Esophagus (tissue), 2 donors: ENCODE results near the gene C1orf210. TPM values are rescaled to one million over a fixed set of nuclear protein-coding genes. Genes with fewer than 3 reads are reported as not detected.

Experiments
- H3K27ac ChIP-seq, 2 donors: one replicate each; pipeline ENCODE4 v1.5.1; 2013; ENCODE audit warnings: low read depth in 2 of 2, mild to moderate bottlenecking in 2 of 2, inconsistent platforms in 1 of 2, low read length in 1 of 2, moderate library complexity in 1 of 2
- H3K27me3 ChIP-seq, 2 donors: one replicate each; pipeline ENCODE4 v1.6.1; 2013; ENCODE audit warnings: low read length in 2 of 2, control low read depth in 1 of 2, mild to moderate bottlenecking in 1 of 2; ENCODE audit not compliant: insufficient read depth in 2 of 2, control insufficient read depth in 1 of 2
- H3K36me3 ChIP-seq, 2 donors: one replicate each; pipeline ENCODE4 v1.6.1; 2013; ENCODE audit warnings: low read length in 1 of 2; ENCODE audit not compliant: control insufficient read depth in 2 of 2, insufficient read depth in 2 of 2
- H3K4me1 ChIP-seq, 2 donors: one replicate each; pipeline ENCODE4 v1.6.1; 2013; ENCODE audit warnings: low read length in 1 of 2; ENCODE audit not compliant: control insufficient read depth in 2 of 2, insufficient read depth in 2 of 2
- H3K4me3 ChIP-seq, 2 donors: one replicate each; pipeline ENCODE4 v1.5.1; 2013; ENCODE audit warnings: low read length in 2 of 2, mild to moderate bottlenecking in 2 of 2, low read depth in 1 of 2, moderate library complexity in 1 of 2
- H3K9me3 ChIP-seq, 2 donors: one replicate each; pipeline ENCODE4 v1.6.1; 2013; ENCODE audit warnings: mild to moderate bottlenecking in 2 of 2, low read depth in 1 of 2, low read length in 1 of 2, moderate library complexity in 1 of 2; ENCODE audit not compliant: control insufficient read depth in 2 of 2, insufficient read depth in 1 of 2
- WGBS, 2 donors: extraction: QIAGEN DNeasy Blood & Tissue Kit; methylation state at CpG; one replicate each; pipeline ENCODE4 v1.1.7; 2013; 5-methylcytosine and 5-hydroxymethylcytosine counted together
- polyA plus RNA-seq, 2 donors: library from polyadenylated mRNA; stranded (reverse); fragments of 200-250 nt; gene quantifications; one replicate each; pipeline ENCODE4 v1.2.3, GENCODE V29; 2013
- donor health status: healthy with polysubstance abuse.
- donor health status: Bipolar disorder and iron deficiency.

C1orf210 gene
- polyA plus RNA-seq, 2 donors, result 9.1 to 16.7 TPM

DNA sequence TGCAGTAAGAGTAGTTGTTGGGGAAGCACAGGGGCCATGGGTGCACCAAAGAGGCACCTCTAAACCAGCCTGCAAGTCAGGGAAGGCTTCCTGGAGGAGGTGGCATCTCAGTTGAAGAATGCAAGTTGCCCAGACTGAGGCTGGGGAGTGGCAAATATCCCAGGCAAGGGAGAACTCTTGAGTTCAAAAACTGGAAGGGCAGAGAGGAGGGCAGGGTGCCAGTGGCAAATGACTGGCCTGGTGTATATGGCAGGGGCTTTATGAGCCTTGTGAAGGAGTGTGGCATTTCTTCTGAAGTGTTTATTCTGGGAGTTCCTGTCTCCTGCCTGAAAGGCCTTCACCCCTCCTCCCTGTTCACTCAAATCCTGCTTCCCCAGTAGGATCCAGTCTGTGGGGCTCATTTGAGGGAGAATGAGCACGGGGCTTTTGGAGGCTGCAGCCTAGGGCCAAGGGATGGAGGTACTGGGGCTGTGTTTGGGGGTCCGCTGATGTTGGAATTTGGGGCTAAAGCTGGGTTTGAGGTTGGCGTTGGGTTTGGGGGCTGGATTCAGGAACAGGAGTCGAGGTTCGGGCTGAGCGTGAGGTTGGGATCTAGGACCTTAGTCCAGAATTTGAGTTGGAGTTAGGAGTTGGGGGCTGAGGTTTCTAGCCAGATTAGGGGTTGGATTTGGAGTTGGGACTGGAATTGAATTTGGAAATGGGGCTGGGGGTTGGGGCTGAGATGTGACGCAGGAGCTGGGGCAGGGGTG is 15.6 kb downstream of the C1orf210 start, which contains the start of gene TMEM125:
TMEM125 (plus strand) TSS at position 357 of the 749 bp plus-strand sequence. CDS start 2,740 bp downstream, outside the sequence.
- peak within 1 kb of the TSS; percentile 17 to 37 for H3K4me3 ChIP-seq
- WGBS, 2 donors, result 66 to 72% methylated on average over 7 of the region's 7 CpGs
- H3K27me3 ChIP-seq, result no peaks in the 10 kb centered on the region
- H3K36me3 ChIP-seq, result no peaks in the 10 kb centered on the region
- H3K27ac ChIP-seq, result peak within 1 kb of the TSS; percentile 66 to 89
- H3K4me1 ChIP-seq, result peaks cover 5 to 19% of the 10 kb centered on the region in 2 donors
- no peaks in the 10 kb centered on the region for H3K9me3 ChIP-seq

- H3K27me3 ChIP-seq, result no peaks in the 10 kb centered on the region
- 79 to 84% methylated on average over 3 of the region's 3 CpGs for WGBS, 2 donors
- H3K4me1 ChIP-seq, result peaks cover 5 to 12% of the 10 kb centered on the region in 2 donors
- H3K36me3 ChIP-seq, result no peaks in the 10 kb centered on the region
- no peak overlapping the region for H3K27ac ChIP-seq
- no peaks in the 10 kb centered on the region for H3K9me3 ChIP-seq
- no peak overlapping the region for H3K4me3 ChIP-seq
Measured at GRCh38 chr1:43267818-43268425, 17.5 kb downstream of the C1orf210 start.

- H3K4me1 ChIP-seq, result peaks cover 5 to 12% of the 10 kb centered on the region in 2 donors
- no peaks in the 10 kb centered on the region for H3K27me3 ChIP-seq
- H3K27ac ChIP-seq, result no peak overlapping the region
- H3K9me3 ChIP-seq, result no peaks in the 10 kb centered on the region
- 76 to 81% methylated on average over 9 of the region's 9 CpGs for WGBS, 2 donors
- H3K36me3 ChIP-seq, result no peaks in the 10 kb centered on the region
- no peak overlapping the region for H3K4me3 ChIP-seq
Measured at GRCh38 chr1:43267291-43267805, 18.0 kb downstream of the C1orf210 start.

DNA sequence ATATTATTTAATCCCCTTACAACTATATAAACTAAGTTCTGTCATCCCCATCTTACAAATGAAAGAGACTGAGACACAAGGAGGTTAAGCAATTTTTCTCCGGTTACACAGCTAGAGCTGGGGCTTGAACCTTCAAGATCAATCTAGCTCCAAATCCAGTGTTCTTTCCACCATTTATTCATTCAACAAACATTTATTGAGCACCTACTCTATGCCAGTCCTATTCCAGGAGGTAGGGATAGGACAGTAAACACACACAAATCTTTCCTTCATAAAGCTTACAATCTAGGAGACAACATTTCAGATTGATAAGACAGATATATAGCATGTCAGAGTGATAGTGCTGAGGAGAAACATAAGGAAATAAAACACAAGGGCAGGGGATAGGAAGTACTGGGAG is 18.5 kb downstream of the C1orf210 start:
- 91 to 92% methylated on average over 1 of the region's 1 CpG for WGBS, 2 donors
- no peaks in the 10 kb centered on the region for H3K27me3 ChIP-seq
- no peak overlapping the region for H3K4me3 ChIP-seq
- peaks cover 5 to 9% of the 10 kb centered on the region in 2 donors for H3K4me1 ChIP-seq
- H3K36me3 ChIP-seq, result no peaks in the 10 kb centered on the region
- no peaks in the 10 kb centered on the region for H3K9me3 ChIP-seq
- no peak overlapping the region for H3K27ac ChIP-seq

- 71 to 73% methylated on average over 4 of the region's 4 CpGs for WGBS, 2 donors
- Histone ChIP-seq H3K4me1 (peaks cover 0 to 2% of the 10 kb centered on the region in 2 donors), H3K4me3 (no peak overlapping the region), H3K36me3 (no peaks in the 10 kb centered on the region), H3K9me3 (no peaks in the 10 kb centered on the region), H3K27ac (no peak overlapping the region), H3K27me3 (no peaks in the 10 kb centered on the region)
Measured at GRCh38 chr1:43265431-43265830, 19.9 kb downstream of the C1orf210 start.

DNA sequence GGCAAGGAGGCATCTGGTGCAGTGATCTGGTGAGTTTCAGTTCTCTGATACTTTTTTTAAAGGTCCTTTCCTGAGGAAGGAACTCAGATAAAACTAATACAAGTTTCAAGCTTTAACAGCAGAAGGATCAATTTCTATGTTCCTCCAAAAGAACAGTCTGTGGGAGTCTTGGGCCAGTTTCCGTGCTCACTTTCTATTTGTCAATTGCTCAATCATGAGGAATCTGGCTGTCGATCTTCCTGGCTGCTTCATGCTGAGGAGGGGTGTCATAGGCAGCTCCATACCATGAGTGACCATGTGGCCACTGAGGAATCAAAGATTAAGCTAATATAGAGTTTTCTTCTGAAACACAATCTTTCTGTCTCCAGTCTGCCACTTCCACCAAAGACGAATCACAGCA is 27.0 kb downstream of the C1orf210 start:
- Histone ChIP-seq H3K4me1 (peaks cover 0 to 11% of the 10 kb centered on the region in 2 donors), H3K9me3 (no peaks in the 10 kb centered on the region), H3K36me3 (no peaks in the 10 kb centered on the region), H3K27me3 (no peaks in the 10 kb centered on the region), H3K27ac (no peak overlapping the region), H3K4me3 (no peak overlapping the region)
- 69 to 75% methylated on average over 3 of the region's 3 CpGs for WGBS, 2 donors

- H3K27ac ChIP-seq, result peak overlapping the region; percentile 87 to 91
- 71 to 75% methylated on average over 8 of the region's 8 CpGs for WGBS, 2 donors
- peaks cover 0 to 11% of the 10 kb centered on the region in 2 donors for H3K4me1 ChIP-seq
Measured at GRCh38 chr1:43256675-43257570, 28.5 kb downstream of the C1orf210 start.

DNA sequence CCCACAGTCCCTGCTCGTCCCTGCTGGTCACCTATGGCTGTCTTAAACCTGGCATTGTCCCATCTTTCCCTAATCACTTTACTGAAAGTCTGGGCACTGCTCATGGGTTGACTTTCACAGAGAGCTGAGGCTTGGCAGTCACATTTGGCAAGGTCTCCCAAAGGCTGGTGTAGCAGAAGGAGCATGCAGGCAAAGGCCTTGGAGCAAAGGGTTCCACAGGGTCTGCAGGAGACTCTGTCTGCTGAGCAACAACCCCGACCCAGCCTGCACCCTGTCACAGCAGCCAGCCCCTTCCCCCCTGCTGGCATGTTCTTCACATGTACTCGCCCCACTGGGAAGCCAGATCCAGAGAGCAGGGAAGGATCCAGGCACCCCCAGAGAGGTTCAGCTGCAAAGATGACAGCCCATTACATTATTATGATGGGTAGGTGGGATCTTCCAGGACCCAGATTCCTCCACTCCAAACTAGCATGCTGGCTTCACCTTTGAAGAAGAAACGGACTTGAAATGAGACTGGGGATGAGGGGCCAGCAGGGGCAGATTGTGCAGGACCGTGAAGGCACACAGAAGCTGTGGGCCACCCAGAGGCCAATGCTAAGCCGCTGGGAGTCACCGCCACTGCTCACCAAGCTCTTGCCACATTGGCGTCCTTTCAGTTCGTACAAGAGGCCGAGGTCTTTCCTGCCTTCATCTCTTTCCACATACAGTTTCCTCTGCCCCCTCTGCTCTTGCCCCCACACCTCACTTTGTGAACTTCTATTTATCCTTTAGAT is 29.8 kb downstream of the C1orf210 start:
- peak overlapping the region in 1 of 2 donors; percentile 70 for H3K27ac ChIP-seq
- H3K4me1 ChIP-seq, result peaks cover 0 to 11% of the 10 kb centered on the region in 2 donors
- WGBS, 2 donors, result 68 to 73% methylated on average over 10 of the region's 10 CpGs
- no peaks in the 10 kb centered on the region for H3K9me3 ChIP-seq
- H3K27me3 ChIP-seq, result no peaks in the 10 kb centered on the region
- H3K4me3 ChIP-seq, result no peak overlapping the region
- H3K36me3 ChIP-seq, result no peaks in the 10 kb centered on the region

More at GRCh38 chr1:43256675-43257570, 28.5 kb downstream of the C1orf210 start:
- no peaks in the 10 kb centered on the region for H3K36me3 ChIP-seq
- no peaks in the 10 kb centered on the region for H3K27me3 ChIP-seq
- no peaks in the 10 kb centered on the region for H3K9me3 ChIP-seq
- no peak overlapping the region for H3K4me3 ChIP-seq
